Transverse colon (tissue), 4 donors: ENCODE data around the gene TM4SF5. TPM values are rescaled to one million over a fixed set of nuclear protein-coding genes. Genes with fewer than 3 reads are reported as not detected.
"Not testable (repeated sequence)": the region's sequence is repeated elsewhere in the genome, so short reads cannot be mapped to it uniquely, and the experiment has no call there.

Experiments
- DNase-seq: peaks from one replicate; pipeline ENCODE4 v3.0.0-alpha.2; 2019
- H3K27ac ChIP-seq, 4 donors: fragments of 200-600 bp; sonication (generic); 2 replicates each; pipeline ENCODE4 v1.5.1; 2016 to 2018; ENCODE audit warnings: inconsistent platforms in 4 of 4
- H3K27me3 ChIP-seq: fragments of 200-600 bp; sonication (generic); 2 replicates; pipeline ENCODE4 v1.5.1; 2017; ENCODE audit warnings: inconsistent platforms
- H3K36me3 ChIP-seq, 4 donors: fragments of 200-600 bp; sonication (generic); 2 replicates each; pipeline ENCODE4 v1.5.1; 2017 to 2019; ENCODE audit warnings: inconsistent platforms in 4 of 4
- H3K4me1 ChIP-seq, 4 donors: fragments of 200-600 bp; sonication (generic); 2 replicates each; pipeline ENCODE4 v1.5.1; 2017 to 2020; ENCODE audit warnings: inconsistent platforms in 4 of 4
- H3K4me3 ChIP-seq, 4 donors: fragments of 200-600 bp; sonication (generic); 1 replicate in 1 of 4; 2 replicates in 3 of 4; pipeline versions ENCODE4 v1.5.1 to v1.6.1; 2017 to 2019; ENCODE audit warnings: inconsistent platforms in 4 of 4
- H3K9me3 ChIP-seq, 2 donors: fragments of 200-600 bp; sonication (generic); 2 replicates each; pipeline ENCODE4 v1.5.1; 2017 to 2019; ENCODE audit warnings: inconsistent platforms in 2 of 2
- CTCF ChIP-seq, 5 experiments: fragments of 200-600 bp in 3 of 5; fragments of 450-650 bp in 2 of 5; sonication (generic) in 3 of 5; IDR thresholded peaks; 1 replicate in 2 of 5; 2 replicates in 3 of 5; pipeline ENCODE4 v1.5.1; 2016 to 2017; ENCODE audit warnings: antibody characterized with exemption in 5 of 5, inconsistent platforms in 3 of 5, mild to moderate bottlenecking in 2 of 5, moderate library complexity in 1 of 5
- EP300 ChIP-seq: sonication (generic); formaldehyde crosslinking; IDR thresholded peaks from one replicate; pipeline ENCODE4 v1.6.1; 2017; ENCODE audit warnings: antibody characterized with exemption, low read depth
- POLR2A ChIP-seq: fragments of 450-650 bp; IDR thresholded peaks from one replicate; pipeline ENCODE4 v1.6.1; 2016; ENCODE audit warnings: antibody characterized with exemption, mild to moderate bottlenecking, moderate library complexity
- POLR2AphosphoS5 ChIP-seq, 3 donors: sonication (generic); formaldehyde crosslinking; IDR thresholded peaks; one replicate each; pipeline ENCODE4 v1.6.1; 2016; ENCODE audit warnings: antibody characterized with exemption in 3 of 3
- WGBS, 2 donors: methylation state at CpG; one replicate each; pipeline ENCODE4 v1.1.5; 2018; ENCODE audit warnings: low coverage in 1 of 2; 5-methylcytosine and 5-hydroxymethylcytosine counted together
- in situ Hi-C, 4 donors: fragments of 200-750 bp; cut with MboI; loops; one replicate each; pipeline versions ENCODE4 v1.15.0 to v1.15.1; 2017; ENCODE audit warnings: low sequenced_read_pairs in 3 of 4, low pct_ligation_motif_present in 1 of 4, low pct_unique_long_range_greater_than_20kb in 1 of 4
- intact Hi-C: fragments of 100-400 bp; cut with DNase I; formaldehyde crosslinking; loops from one replicate; pipeline ENCODE4 v1.15.1; 2023; ENCODE audit warnings: low total_unique reads
- total RNA-seq, 4 donors: library from RNA; depleted of rRNA; stranded (reverse); fragments of >200 nt; gene quantifications; one replicate each; pipeline ENCODE4 v1.1.0, GENCODE V29; 2016

The TM4SF5 gene
- total RNA-seq, 4 donors from 2014 or later = 5.2 to 42.6 (median 26.1) TPM

GRCh38 chr17:4822835-4823234 is 51.1 kb downstream of the TM4SF5 start:
- H3K36me3 ChIP-seq = no peaks in the 10 kb centered on the region
- H3K27ac ChIP-seq = no peak overlapping the region
- 67% methylated on average over 3 of the region's 3 CpGs; no CpG with 5 or more reads in 1 of the 2 donors for WGBS, 2 donors
- in situ Hi-C loops (no loop called here), intact Hi-C loops (no loop called here)
- no peaks in the 10 kb centered on the region for H3K9me3 ChIP-seq
- DNase-seq = no peak
- no peak overlapping the region for H3K4me3 ChIP-seq
- H3K4me1 ChIP-seq = no peaks in the 10 kb centered on the region
- TF ChIP-seq CTCF (IDR thresholded peaks at IDR 0.05) (no peak), EP300 (no peak), POLR2AphosphoS5 (IDR thresholded peaks at IDR 0.05) (no peak), POLR2A (no peak)
- H3K27me3 ChIP-seq = no peaks in the 10 kb centered on the region

GRCh38 chr17:4823373-4824089 is 51.8 kb downstream of the TM4SF5 start:
- Histone ChIP-seq H3K4me3 (no peak overlapping the region), H3K27me3 (no peaks in the 10 kb centered on the region), H3K27ac (no peak overlapping the region), H3K9me3 (no peaks in the 10 kb centered on the region), H3K36me3 (no peaks in the 10 kb centered on the region), H3K4me1 (no peaks in the 10 kb centered on the region)
- TF ChIP-seq EP300 (no peak), CTCF (IDR thresholded peaks at IDR 0.05) (no peak), POLR2AphosphoS5 (IDR thresholded peaks at IDR 0.05) (no peak), POLR2A (no peak)
- DNase-seq = no peak
- WGBS, 2 donors = 63% methylated on average over 12 of the region's 12 CpGs; no CpG with 5 or more reads in 1 of the 2 donors
- intact Hi-C loops = no loop called here
- in situ Hi-C loops = no loop called here

GRCh38 chr17:4827399-4827798 is 55.7 kb downstream of the TM4SF5 start:
- intact Hi-C loops = no loop called here
- TF ChIP-seq EP300 = no peak
- no peak for TF ChIP-seq POLR2AphosphoS5 (IDR thresholded peaks at IDR 0.05)
- no peak for TF ChIP-seq CTCF (IDR thresholded peaks at IDR 0.05)
- no peak for TF ChIP-seq POLR2A
- Histone ChIP-seq H3K27me3 (no peaks in the 10 kb centered on the region), H3K36me3 (no peaks in the 10 kb centered on the region), H3K4me1 (no peaks in the 10 kb centered on the region), H3K4me3 (no peak overlapping the region), H3K9me3 (no peaks in the 10 kb centered on the region), H3K27ac (no peak overlapping the region)
- 72 to 83% methylated on average over 1 to 8 of the region's 8 CpGs for WGBS, 2 donors
- in situ Hi-C loops = no loop called here
- no peak for DNase-seq

- H3K9me3 ChIP-seq, DNase-seq, H3K27me3 ChIP-seq, in situ Hi-C loops, H3K36me3 ChIP-seq: not testable (repeated sequence)
- intact Hi-C loops = loop anchor here (1.0 kb wide), 1 partner anchor 49 kb away; no protein-coding TSS in a partner anchor
- H3K4me1 ChIP-seq = peaks cover 10 to 38% (median 23%) of the 10 kb centered on the region in 4 donors
- H3K4me3 ChIP-seq = peak overlapping the region; percentile 7 to 87 (median 78)
- 1% methylated on average over 12 of the region's 17 CpGs; no CpG with 5 or more reads in 1 of the 2 donors for WGBS, 2 donors
- H3K27ac ChIP-seq = peak overlapping the region; percentile 95 to 98 (median 96)
Observed at GRCh38 chr17:4832829-4833177, 61.1 kb downstream of the TM4SF5 start.

Other genes starting within 250 kb of the TM4SF5 start
- 100 to 1,000 TPM in 2 of 4 donors, 10 to 100 TPM in 2; 25.4 to 148 (median 81.5) TPM for gene MYBBP1A, start 216.5 kb upstream of the TM4SF5 start, total RNA-seq
- gene GGT6, start 211.3 kb upstream of the TM4SF5 start, total RNA-seq = 100 to 1,000 TPM; 214 to 308 (median 283) TPM
- gene SMTNL2, start 187.4 kb upstream of the TM4SF5 start, total RNA-seq = under 1 TPM in 3 of 4 donors, not detected in 1; 0.16 to 0.96 (median 0.40) TPM
- gene ALOX15, start 130.2 kb upstream of the TM4SF5 start, total RNA-seq = under 1 TPM in 2 of 4 donors, not detected in 2; 0.41 to 0.48 TPM
- gene PELP1, start 67.7 kb upstream of the TM4SF5 start, total RNA-seq = 10 to 100 TPM; 12.3 to 42.2 (median 16.1) TPM
- gene ARRB2, start 61.3 kb upstream of the TM4SF5 start, total RNA-seq = 10 to 100 TPM; 19.3 to 47.9 (median 36.8) TPM
- gene MED11, start 40.5 kb upstream of the TM4SF5 start, total RNA-seq = 10 to 100 TPM in 3 of 4 donors, 1 to 10 TPM in 1; 1.4 to 60.8 (median 34.1) TPM
- 1 to 10 TPM in 1 of 4 donors, under 1 TPM in 1, not detected in 2; 0.82 to 1.4 TPM for gene ZMYND15, start 32.1 kb upstream of the TM4SF5 start, total RNA-seq
- gene CXCL16, start 32.0 kb upstream of the TM4SF5 start, total RNA-seq = 10 to 100 TPM; 13.0 to 72.6 (median 27.0) TPM
- 1 to 10 TPM in 2 of 4 donors, under 1 TPM in 1, not detected in 1; 0.68 to 5.2 (median 1.9) TPM for gene VMO1, start 14.5 kb downstream of the TM4SF5 start, total RNA-seq
- 1 to 10 TPM in 1 of 4 donors, under 1 TPM in 1, not detected in 2; 0.41 to 1.7 TPM for gene GLTPD2, start 17.1 kb downstream of the TM4SF5 start, total RNA-seq
- 100 to 1,000 TPM in 2 of 4 donors, 10 to 100 TPM in 2; 34.0 to 111 (median 80.9) TPM for gene PSMB6, start 24.3 kb downstream of the TM4SF5 start, total RNA-seq
- 10 to 100 TPM; 13.9 to 81.9 (median 18.9) TPM for gene PLD2, start 35.3 kb downstream of the TM4SF5 start, total RNA-seq
- gene MINK1, start 61.5 kb downstream of the TM4SF5 start, total RNA-seq = 100 to 1,000 TPM; 128 to 406 (median 181) TPM
- 1 to 10 TPM in 3 of 4 donors, not detected in 1; 1.8 to 3.2 (median 2.1) TPM for gene C17orf107, start 127.7 kb downstream of the TM4SF5 start, total RNA-seq
- under 1 TPM in 1 of 4 donors, not detected in 3; 0.32 TPM for gene CHRNE, start 131.2 kb downstream of the TM4SF5 start, total RNA-seq
- gene GP1BA, start 160.4 kb downstream of the TM4SF5 start, total RNA-seq = not detected
- gene SLC25A11, start 168.2 kb downstream of the TM4SF5 start, total RNA-seq = 100 to 1,000 TPM in 1 of 4 donors, 10 to 100 TPM in 3; 62.4 to 120 (median 83.9) TPM
- 100 to 1,000 TPM in 1 of 4 donors, 10 to 100 TPM in 3; 57.2 to 348 (median 73.7) TPM for gene RNF167, start 168.4 kb downstream of the TM4SF5 start, total RNA-seq
- gene PFN1, start 176.6 kb downstream of the TM4SF5 start, total RNA-seq = 1,000 to 10,000 TPM in 1 of 4 donors, 100 to 1,000 TPM in 3; 743 to 1,049 (median 945) TPM
- gene ENO3, start 179.2 kb downstream of the TM4SF5 start, total RNA-seq = 100 to 1,000 TPM in 1 of 4 donors, 10 to 100 TPM in 1, 1 to 10 TPM in 2; 2.5 to 211 (median 12.9) TPM
- 10 to 100 TPM in 3 of 4 donors, 1 to 10 TPM in 1; 8.2 to 64.7 (median 47.4) TPM for gene SPAG7, start 195.9 kb downstream of the TM4SF5 start, total RNA-seq
- 10 to 100 TPM; 35.9 to 71.8 (median 51.8) TPM for gene CAMTA2, start 215.8 kb downstream of the TM4SF5 start, total RNA-seq
- gene INCA1, start 225.6 kb downstream of the TM4SF5 start, total RNA-seq = 1 to 10 TPM in 2 of 4 donors, not detected in 2; 1.8 to 2.2 TPM
- 100 to 1,000 TPM; 106 to 125 (median 114) TPM for gene KIF1C, start 226.1 kb downstream of the TM4SF5 start, total RNA-seq